Measurements from ENCODE around the gene KIAA0586.

KIAA0586 gene

GRCh38 chr14:58597041-58597440 lies 169.5 kb downstream of the KIAA0586 start:
- DNase-seq (ENCODE audit: low read depth, low spot score): no peak

GRCh38 chr14:58598028-58598803 lies 170.7 kb downstream of the KIAA0586 start:
- no peak for DNase-seq (ENCODE audit: low read depth, low spot score)

GRCh38 chr14:58598804-58599525 lies 171.4 kb downstream of the KIAA0586 start:
- no peak for DNase-seq (ENCODE audit: low read depth, low spot score)

- no peak for DNase-seq (ENCODE audit: low read depth, low spot score)
Observed at GRCh38 chr14:58599707-58600106, 172.2 kb downstream of the KIAA0586 start.
